HG02885 (cell line): ENCODE results near the gene MILR1.

ENCODE experiments used
- ATAC-seq: cut with Tn5 transposase; IDR thresholded peaks from one replicate; pipeline ENCODE4 v1.9.1; 2021; ENCODE audit warnings: mild to moderate bottlenecking; ENCODE audit not compliant: unreplicated experiment, poor library complexity

The MILR1 gene

GRCh38 chr17:64499805-64500486, 51.0 kb downstream of the MILR1 start:
- ATAC-seq: no peak

GRCh38 chr17:64500487-64500859, 51.6 kb downstream of the MILR1 start:
- no peak for ATAC-seq

GRCh38 chr17:64500862-64501765, 52.2 kb downstream of the MILR1 start:
- ATAC-seq: no peak

GRCh38 chr17:64502021-64502420, 53.1 kb downstream of the MILR1 start:
- ATAC-seq: no peak

- no peak for ATAC-seq
Measured at GRCh38 chr17:64502809-64503208, 53.9 kb downstream of the MILR1 start.

GRCh38 chr17:64503341-64503740, 54.4 kb downstream of the MILR1 start:
- no peak for ATAC-seq

GRCh38 chr17:64503821-64504768, 55.2 kb downstream of the MILR1 start:
- ATAC-seq: no peak

GRCh38 chr17:64504769-64505339, 55.9 kb downstream of the MILR1 start:
- no peak for ATAC-seq

GRCh38 chr17:64505340-64506200, 56.7 kb downstream of the MILR1 start:
- ATAC-seq: peak; percentile 8

- peak; percentile 68 for ATAC-seq
Measured at GRCh38 chr17:64506201-64506575, 57.3 kb downstream of the MILR1 start, which contains the start of gene DDX5. TSS of gene DDX5 (minus strand) at chr17:64506289. CDS start at chr17:64506119, 170 bp downstream.

- peak; percentile 70 for ATAC-seq
Measured at GRCh38 chr17:64506576-64507412, 57.9 kb downstream of the MILR1 start, which contains the start of gene CEP95. TSS of gene CEP95 (plus strand) at chr17:64506977. CDS start at chr17:64507098, 121 bp downstream.

- peak; percentile 14 for ATAC-seq
Measured at GRCh38 chr17:64507413-64507782, 58.5 kb downstream of the MILR1 start.

- ATAC-seq: no peak
Measured at GRCh38 chr17:64508683-64509082, 59.8 kb downstream of the MILR1 start.

- no peak for ATAC-seq
Measured at GRCh38 chr17:64509179-64509578, 60.3 kb downstream of the MILR1 start.

GRCh38 chr17:64515419-64515818, 66.5 kb downstream of the MILR1 start:
- ATAC-seq: no peak

GRCh38 chr17:64515829-64516228, 66.9 kb downstream of the MILR1 start:
- ATAC-seq: no peak
